Gastroesophageal sphincter (tissue), 4 donors: ENCODE measurements around the gene TBC1D10B. TPM values are rescaled to one million over a fixed set of nuclear protein-coding genes. Genes with fewer than 3 reads are reported as not detected.

Experiments used
- ATAC-seq: fragments of 150-250 bp; one replicate; pipeline ENCODE4 v1.9.1; 2016; ENCODE audit warnings: mild to moderate bottlenecking, moderate library complexity
- H3K27ac ChIP-seq, 4 donors: fragments of 200-600 bp; sonication (generic) in 3 of 4; 1 replicate in 3 of 4; 2 replicates in 1 of 4; pipeline ENCODE4 v1.5.1; 2016 to 2019
- H3K27me3 ChIP-seq: fragments of 200-600 bp; sonication (generic); one replicate; pipeline ENCODE4 v1.5.1; 2019
- H3K36me3 ChIP-seq, 2 donors: fragments of 200-600 bp; sonication (generic); one replicate each; pipeline ENCODE4 v1.5.1; 2019; ENCODE audit warnings: control low read depth in 1 of 2
- H3K4me1 ChIP-seq, 3 donors: fragments of 200-600 bp; sonication (generic); 1 replicate in 2 of 3; 2 replicates in 1 of 3; pipeline ENCODE4 v1.5.1; 2016 to 2019; ENCODE audit warnings: control low read depth in 2 of 3
- H3K4me3 ChIP-seq, 2 donors: fragments of 200-600 bp; sonication (generic); one replicate each; pipeline ENCODE4 v1.5.1; 2019; ENCODE audit warnings: mild to moderate bottlenecking in 1 of 2, moderate library complexity in 1 of 2
- H3K9me3 ChIP-seq, 3 donors: fragments of 200-600 bp; sonication (generic); one replicate each; pipeline ENCODE4 v1.5.1; 2017 to 2019; ENCODE audit warnings: control low read depth in 2 of 3
- EP300 ChIP-seq: sonication (generic); formaldehyde crosslinking; IDR thresholded peaks from one replicate; pipeline ENCODE4 v1.6.1; 2017; ENCODE audit warnings: antibody characterized with exemption, mild to moderate bottlenecking
- POLR2A ChIP-seq, 2 donors: fragments of 450-650 bp; IDR thresholded peaks; one replicate each; pipeline ENCODE4 v1.6.1; 2017; ENCODE audit warnings: antibody characterized with exemption in 2 of 2, mild to moderate bottlenecking in 2 of 2, moderate library complexity in 1 of 2
- POLR2AphosphoS5 ChIP-seq: sonication (generic); formaldehyde crosslinking; IDR thresholded peaks from one replicate; pipeline ENCODE4 v1.6.1; 2017; ENCODE audit warnings: antibody characterized with exemption
- WGBS, 2 donors: methylation state at CpG; one replicate each; pipeline ENCODE4 v1.1.5; 2018; ENCODE audit warnings: low coverage in 1 of 2; 5-methylcytosine and 5-hydroxymethylcytosine counted together
- total RNA-seq, 4 donors: library from RNA; depleted of rRNA; stranded (reverse); fragments of >200 nt; gene quantifications; one replicate each; pipeline ENCODE4 v1.1.0, GENCODE V29; 2016
- TF ChIP-seq, protein P1 (sequence below), 4 experiments: fragments of 200-600 bp in 2 of 4; fragments of 450-650 bp in 2 of 4; sonication (generic) in 1 of 4; IDR thresholded peaks; one replicate each; pipeline ENCODE4 v1.5.1; 2017 to 2019; ENCODE audit warnings: antibody characterized with exemption in 4 of 4, mild to moderate bottlenecking in 2 of 4, moderate library complexity in 2 of 4

TBC1D10B gene
- total RNA-seq, 4 donors from 2014 or later: 17.1 to 40.9 (median 20.4) TPM

- 64 to 76% methylated on average over 5 to 6 of the region's 8 CpGs for WGBS, 2 donors
- Histone ChIP-seq H3K9me3 (no peaks in the 10 kb centered on the region), H3K4me1 (peaks cover 0 to 48% (median 3%) of the 10 kb centered on the region in 3 donors), H3K36me3 (peaks cover 0 to 20% of the 10 kb centered on the region in 2 donors), H3K27me3 (no peaks in the 10 kb centered on the region), H3K4me3 (no peak overlapping the region), H3K27ac (peak overlapping the region in 1 of 4 donors; percentile 95)
- ATAC-seq: no peak
- no peak for TF ChIP-seq EP300
- TF ChIP-seq POLR2A (IDR thresholded peaks at IDR 0.05): no peak
- no peak for TF ChIP-seq POLR2AphosphoS5
- TF ChIP-seq, protein P1, sequence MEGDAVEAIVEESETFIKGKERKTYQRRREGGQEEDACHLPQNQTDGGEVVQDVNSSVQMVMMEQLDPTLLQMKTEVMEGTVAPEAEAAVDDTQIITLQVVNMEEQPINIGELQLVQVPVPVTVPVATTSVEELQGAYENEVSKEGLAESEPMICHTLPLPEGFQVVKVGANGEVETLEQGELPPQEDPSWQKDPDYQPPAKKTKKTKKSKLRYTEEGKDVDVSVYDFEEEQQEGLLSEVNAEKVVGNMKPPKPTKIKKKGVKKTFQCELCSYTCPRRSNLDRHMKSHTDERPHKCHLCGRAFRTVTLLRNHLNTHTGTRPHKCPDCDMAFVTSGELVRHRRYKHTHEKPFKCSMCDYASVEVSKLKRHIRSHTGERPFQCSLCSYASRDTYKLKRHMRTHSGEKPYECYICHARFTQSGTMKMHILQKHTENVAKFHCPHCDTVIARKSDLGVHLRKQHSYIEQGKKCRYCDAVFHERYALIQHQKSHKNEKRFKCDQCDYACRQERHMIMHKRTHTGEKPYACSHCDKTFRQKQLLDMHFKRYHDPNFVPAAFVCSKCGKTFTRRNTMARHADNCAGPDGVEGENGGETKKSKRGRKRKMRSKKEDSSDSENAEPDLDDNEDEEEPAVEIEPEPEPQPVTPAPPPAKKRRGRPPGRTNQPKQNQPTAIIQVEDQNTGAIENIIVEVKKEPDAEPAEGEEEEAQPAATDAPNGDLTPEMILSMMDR (IDR thresholded peaks at IDR 0.05): no peak
These were observed 31.6 kb upstream of the TBC1D10B start for GRCh38 chr16:30401768-30402425.

GRCh38 chr16:30399435-30400186 lies 29.3 kb upstream of the TBC1D10B start:
- Histone ChIP-seq H3K27ac (peak overlapping the region; percentile 76 to 95 (median 86)), H3K9me3 (no peaks in the 10 kb centered on the region), H3K36me3 (peaks cover 0 to 20% of the 10 kb centered on the region in 2 donors), H3K27me3 (no peaks in the 10 kb centered on the region), H3K4me3 (peak overlapping the region; percentile 64 to 77), H3K4me1 (peaks cover 0 to 60% (median 6%) of the 10 kb centered on the region in 3 donors)
- no peak for ATAC-seq
- TF ChIP-seq POLR2A (IDR thresholded peaks at IDR 0.05) (no peak), EP300 (no peak), POLR2AphosphoS5 (no peak)
- TF ChIP-seq, protein P1 (IDR thresholded peaks at IDR 0.05): no peak
- WGBS, 2 donors: 33% methylated on average over 4 of the region's 12 CpGs; no CpG with 5 or more reads in 1 of the 2 donors

DNA sequence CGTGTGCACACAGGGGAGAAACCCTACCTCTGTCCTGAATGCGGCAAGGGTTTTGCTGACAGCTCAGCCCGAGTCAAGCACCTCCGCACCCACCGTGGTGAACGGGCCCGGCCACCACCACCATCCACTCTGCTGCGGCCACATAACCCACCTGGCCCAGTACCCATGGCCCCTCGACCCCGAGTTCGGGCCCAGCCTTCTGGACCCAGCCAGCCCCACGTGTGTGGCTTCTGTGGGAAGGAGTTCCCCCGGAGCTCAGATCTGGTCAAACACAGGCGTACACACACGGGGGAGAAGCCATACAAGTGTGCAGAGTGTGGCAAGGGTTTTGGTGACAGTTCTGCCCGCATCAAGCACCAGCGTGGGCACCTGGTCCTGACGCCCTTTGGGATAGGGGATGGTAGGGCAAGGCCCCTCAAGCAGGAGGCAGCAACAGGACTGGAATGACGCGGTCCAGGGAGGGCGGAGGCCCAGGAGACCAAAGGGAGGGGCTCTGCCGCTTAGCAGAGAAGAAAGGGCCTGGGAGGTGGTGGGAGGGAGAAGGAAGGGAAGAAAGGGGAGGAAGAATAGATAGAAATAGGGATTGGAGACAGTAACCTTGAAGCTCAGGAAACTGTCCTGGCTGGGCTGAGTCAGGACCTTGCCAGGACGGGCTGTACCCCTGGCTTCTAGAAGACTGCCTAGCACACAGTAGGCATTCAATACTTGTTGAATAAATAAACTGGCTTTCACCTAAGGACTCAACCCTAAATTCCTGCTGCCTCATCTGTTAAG lies 28.6 kb upstream of the TBC1D10B start:
- Histone ChIP-seq H3K27ac (peak overlapping the region in 3 of 4 donors; percentile 82 to 95 (median 90)), H3K9me3 (no peaks in the 10 kb centered on the region), H3K4me1 (peaks cover 0 to 65% (median 12%) of the 10 kb centered on the region in 3 donors)

DNA sequence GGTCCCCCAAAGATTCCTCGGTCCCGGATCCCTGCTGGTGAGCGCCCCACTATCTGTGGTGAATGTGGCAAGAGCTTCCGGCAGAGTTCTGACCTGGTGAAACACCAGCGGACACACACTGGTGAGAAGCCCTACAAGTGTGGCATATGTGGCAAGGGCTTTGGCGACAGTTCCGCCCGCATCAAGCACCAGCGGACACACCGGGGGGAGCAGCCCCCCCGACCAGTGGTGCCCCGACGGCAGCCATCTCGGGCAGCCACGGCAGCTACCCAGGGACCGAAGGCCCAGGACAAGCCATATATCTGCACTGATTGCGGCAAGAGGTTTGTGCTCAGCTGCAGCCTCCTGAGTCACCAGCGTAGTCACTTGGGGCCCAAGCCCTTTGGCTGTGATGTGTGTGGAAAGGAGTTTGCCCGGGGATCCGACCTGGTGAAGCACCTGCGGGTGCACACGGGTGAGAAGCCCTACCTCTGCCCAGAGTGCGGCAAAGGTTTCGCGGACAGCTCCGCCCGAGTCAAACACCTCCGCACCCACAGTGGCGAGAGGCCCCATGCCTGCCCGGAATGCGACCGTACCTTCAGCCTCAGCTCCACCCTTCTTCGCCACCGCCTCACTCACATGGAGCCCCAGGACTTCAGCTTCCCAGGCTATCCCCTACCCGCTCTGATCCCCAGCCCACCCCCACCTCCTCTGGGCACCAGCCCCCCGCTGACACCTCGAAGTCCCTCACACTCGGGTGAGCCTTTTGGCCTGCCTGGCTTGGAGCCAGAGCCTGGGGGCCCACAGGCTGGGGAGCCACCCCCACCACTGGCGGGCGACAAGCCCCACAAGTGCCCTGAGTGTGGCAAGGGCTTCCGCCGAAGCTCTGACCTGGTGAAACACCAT lies 27.7 kb upstream of the TBC1D10B start:
- no peak overlapping the region for H3K27ac ChIP-seq
- no peak for ATAC-seq

More for the DNA sequence above, 28.6 kb upstream of the TBC1D10B start:
- 33 to 40% methylated on average over 5 to 7 of the region's 23 CpGs for WGBS, 2 donors
- no peak for TF ChIP-seq POLR2AphosphoS5
- no peak for TF ChIP-seq POLR2A (IDR thresholded peaks at IDR 0.05)
- no peak for TF ChIP-seq EP300
- TF ChIP-seq, protein P1 (IDR thresholded peaks at IDR 0.05): no peak
- peaks cover 0 to 20% of the 10 kb centered on the region in 2 donors for H3K36me3 ChIP-seq
- no peaks in the 10 kb centered on the region for H3K27me3 ChIP-seq
- no peak overlapping the region for H3K4me3 ChIP-seq
- no peak for ATAC-seq

More for the DNA sequence above, 27.7 kb upstream of the TBC1D10B start:
- Histone ChIP-seq H3K27me3 (no peaks in the 10 kb centered on the region), H3K4me3 (no peak overlapping the region), H3K9me3 (no peaks in the 10 kb centered on the region), H3K36me3 (peaks cover 0 to 20% of the 10 kb centered on the region in 2 donors), H3K4me1 (peaks cover 0 to 65% (median 12%) of the 10 kb centered on the region in 3 donors)
- no CpG with 5 or more reads among the region's 42 CpGs for WGBS, 2 donors
- no peak for TF ChIP-seq POLR2A (IDR thresholded peaks at IDR 0.05)
